GM03348 (cell line): ENCODE data around the gene PTGER2.
A peak's percentile ranks its signal among the peaks of the same experiment; 100 is the strongest.

Experiments
- DNase-seq: peaks from one replicate; pipeline ENCODE4 v3.0.0; 2012; ENCODE audit warnings: low spot score

The PTGER2 gene

GRCh38 chr14:52305014-52305413 lies 9.1 kb upstream of the PTGER2 start:
- no peak for DNase-seq

DNA sequence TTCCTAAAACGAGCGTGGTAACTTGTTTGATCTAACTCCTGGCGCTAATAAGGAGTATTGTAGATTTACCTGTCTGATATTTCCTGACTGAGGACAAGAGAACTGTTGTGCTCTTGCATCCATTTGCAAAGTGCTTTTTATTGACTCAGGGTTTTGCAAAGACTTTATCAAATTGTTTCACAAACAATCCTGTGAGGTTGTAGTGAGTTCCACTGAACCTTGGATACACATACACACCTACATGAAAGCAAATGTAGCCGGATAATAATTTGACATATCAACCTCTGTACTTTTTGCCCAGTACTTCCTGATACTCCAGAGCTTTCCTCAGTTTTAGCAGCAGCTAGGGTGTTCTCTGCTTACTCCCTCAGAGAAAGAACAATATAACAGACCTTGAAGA lies 6.7 kb upstream of the PTGER2 start:
- no peak for DNase-seq

- peak; percentile 22 for DNase-seq
Measured at GRCh38 chr14:52307905-52308304, 6.2 kb upstream of the PTGER2 start.

- DNase-seq = no peak
Measured at GRCh38 chr14:52310541-52310940, 3.6 kb upstream of the PTGER2 start.

DNA sequence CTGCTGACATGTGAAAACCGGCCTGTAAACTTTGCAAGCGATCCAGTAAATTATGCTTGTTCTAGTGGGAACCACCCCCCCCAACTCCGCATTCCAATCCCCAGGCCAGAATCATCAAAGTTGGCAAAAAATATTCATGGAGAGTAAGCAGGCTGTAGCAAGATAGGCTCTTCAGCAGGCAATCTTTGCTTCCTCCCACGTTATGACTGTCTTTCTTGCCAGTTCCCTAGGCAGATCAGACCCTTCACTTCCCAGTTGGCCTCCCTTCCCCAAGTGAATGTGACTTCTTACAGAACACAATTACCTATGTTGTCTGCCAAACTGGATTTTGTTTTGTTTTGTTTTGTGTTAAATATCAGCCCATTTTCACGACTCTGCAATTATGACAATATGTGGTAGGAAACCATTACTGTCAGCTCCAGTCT lies 1.2 kb upstream of the PTGER2 start:
- DNase-seq = peak; percentile 40

- no peak for DNase-seq
Measured at GRCh38 chr14:52313462-52313861, 650 bp upstream of the PTGER2 start.

- peak; percentile 40 for DNase-seq
Measured at GRCh38 chr14:52314595-52315354, 663 bp downstream of the PTGER2 start.

DNA sequence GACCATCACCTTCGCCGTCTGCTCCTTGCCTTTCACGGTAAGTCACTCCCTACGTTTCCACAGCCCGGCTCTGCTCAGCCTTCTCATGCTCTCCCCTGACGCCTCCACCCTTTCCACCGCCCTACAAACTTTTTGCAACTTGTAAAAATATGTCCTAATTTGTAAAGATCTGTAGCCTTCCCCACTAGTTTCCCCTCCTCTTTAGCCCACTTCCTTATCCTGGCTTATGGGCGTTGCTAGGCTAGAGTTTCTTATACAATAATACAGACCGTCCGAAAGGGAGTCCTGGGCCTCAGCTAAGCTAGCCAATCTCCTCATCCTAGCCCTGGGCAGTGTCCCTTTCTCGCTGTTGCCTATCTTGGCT lies 1.2 kb downstream of the PTGER2 start:
- DNase-seq = no peak

DNA sequence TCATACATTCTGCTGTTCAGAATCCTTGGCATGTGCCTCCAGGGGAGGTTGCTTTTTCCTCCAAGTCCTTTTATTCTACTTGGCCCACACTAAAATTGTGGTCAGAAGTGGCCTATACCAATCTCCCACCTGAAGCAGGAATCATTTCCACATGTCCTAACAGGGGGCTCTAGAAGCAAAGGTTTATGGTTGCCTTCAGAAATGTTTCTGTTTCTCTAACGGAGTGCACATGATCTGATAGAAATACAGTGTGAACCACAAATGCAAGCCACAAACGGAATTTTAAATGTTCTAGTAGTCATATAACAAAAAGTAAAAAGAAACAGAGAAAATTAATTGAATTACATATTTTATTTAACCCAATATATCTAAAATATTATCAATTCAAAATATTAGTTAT lies 4.0 kb downstream of the PTGER2 start:
- no peak for DNase-seq

DNA sequence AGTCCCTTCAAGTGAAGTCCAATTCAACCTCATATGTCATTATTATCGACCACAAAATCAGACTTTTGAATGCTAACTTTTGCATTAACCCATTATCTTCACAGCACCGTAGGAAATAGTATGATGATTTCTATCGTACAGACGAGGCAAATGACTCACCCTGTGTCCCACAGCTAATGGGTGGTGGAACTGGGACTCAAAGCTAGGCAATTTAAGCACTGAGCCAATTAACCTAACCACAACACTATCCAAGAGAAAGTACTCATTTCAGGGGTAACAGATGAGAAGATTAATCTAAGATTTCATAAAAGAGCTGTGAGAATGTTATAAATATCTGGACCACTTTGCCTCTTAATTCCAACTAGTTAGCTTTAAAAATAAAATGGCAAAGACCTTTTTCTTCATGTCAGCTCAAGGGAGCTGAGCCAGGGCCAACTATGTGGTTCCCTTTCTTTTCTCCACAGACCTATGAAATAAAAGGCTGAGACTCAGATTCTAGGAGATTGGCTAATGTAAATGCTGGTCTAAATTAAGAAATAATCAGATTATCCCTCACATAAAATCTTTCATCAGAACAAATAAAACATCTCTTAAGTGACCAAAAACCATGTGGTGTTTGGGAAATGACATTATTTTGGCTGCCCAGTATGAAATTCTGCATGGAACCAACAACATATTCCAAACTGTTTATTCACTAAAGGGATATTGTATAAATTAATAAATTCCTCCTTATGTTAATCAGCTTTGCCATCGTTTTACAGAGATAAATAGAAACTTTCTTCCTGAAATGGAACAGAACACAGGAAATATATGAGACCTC lies 4.9 kb downstream of the PTGER2 start:
- no peak for DNase-seq

DNA sequence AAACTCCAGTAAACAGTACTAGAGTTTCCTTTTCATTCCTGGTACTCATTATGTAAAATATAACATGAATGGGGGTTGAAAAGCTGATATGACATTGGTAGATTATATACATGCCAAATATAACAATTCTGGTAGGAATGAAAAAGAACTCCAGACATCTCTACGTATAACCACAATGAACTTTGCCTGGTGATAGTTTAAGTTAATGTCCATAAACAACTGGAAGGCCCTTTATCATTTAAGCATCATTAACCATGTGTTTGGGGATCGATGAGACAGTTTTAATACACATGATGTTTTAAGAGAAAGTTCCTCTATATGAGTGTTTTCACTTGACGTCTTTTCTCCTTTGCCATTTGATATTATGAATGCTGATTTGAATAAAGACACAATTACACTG lies 5.8 kb downstream of the PTGER2 start:
- DNase-seq = no peak

DNA sequence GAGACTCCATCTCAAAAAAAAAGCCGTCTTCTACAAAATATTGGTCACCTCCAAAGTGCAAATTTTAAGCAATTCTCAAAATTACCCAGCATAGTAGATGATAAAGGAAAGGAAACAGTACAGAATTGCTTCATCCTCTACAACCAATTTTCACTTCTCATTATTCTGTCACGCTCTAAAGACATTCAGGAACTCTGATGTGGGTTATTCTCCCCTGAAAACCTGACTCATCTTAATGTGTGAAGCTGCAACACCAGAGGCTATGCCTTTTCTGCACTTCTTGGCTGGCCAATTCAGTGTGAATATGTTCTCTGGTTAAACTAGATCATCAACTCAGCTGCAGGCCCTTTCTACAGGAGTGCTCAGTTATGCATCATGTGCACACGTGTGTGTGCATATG lies 11.0 kb downstream of the PTGER2 start:
- DNase-seq = no peak

- DNase-seq = no peak
Measured at GRCh38 chr14:52325630-52326029, 11.5 kb downstream of the PTGER2 start.

DNA sequence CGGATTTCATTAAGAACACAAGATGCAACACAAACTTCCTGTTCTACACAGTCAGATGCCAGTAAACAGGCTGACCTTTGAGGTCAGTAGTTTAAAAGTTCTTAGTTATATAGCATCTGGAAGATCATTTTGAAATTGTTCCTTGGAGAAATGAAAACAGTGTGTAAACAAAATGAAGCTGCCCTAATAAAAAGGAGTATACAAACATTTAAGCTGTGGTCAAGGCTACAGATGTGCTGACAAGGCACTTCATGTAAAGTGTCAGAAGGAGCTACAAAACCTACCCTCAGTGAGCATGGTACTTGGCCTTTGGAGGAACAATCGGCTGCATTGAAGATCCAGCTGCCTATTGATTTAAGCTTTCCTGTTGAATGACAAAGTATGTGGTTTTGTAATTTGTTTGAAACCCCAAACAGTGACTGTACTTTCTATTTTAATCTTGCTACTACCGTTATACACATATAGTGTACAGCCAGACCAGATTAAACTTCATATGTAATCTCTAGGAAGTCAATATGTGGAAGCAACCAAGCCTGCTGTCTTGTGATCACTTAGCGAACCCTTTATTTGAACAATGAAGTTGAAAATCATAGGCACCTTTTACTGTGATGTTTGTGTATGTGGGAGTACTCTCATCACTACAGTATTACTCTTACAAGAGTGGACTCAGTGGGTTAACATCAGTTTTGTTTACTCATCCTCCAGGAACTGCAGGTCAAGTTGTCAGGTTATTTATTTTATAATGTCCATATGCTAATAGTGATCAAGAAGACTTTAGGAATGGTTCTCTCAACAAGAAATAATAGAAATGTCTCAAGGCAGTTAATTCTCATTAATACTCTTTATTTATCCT lies 13.5 kb downstream of the PTGER2 start:
- DNase-seq = no peak

- no peak for DNase-seq
Measured at GRCh38 chr14:52328276-52328675, 14.2 kb downstream of the PTGER2 start.

DNA sequence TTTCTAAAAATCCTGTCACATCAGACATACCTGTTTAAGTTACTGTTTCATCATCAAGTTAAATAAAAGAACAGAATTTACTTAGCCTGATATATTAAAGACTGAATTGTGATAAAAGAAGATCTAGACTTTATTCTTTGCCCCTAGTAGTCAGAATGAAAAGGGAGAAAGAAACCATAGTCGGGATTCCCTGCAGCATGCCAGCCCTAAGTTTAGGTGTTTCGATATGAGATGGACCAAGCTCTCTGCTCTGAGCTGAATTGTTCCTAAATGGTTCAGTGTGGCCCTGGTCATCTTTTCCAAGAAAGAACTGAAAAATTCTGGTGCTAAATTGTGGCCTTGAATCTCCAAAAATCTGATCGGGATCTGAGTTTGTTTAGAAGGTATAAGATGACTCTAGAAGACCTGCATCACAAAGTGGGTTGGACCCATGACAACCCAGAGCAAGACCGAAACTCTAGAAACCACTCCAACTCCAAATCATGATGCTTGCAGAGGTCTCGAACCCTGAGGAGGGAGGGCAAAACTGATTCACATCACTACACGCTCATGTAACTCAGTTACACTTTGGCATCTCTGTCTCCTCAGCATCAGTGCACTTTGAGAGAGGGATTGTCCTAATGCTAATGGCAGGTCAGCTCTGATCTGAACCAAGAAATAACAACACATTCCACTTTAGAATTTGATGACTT lies 15.7 kb downstream of the PTGER2 start:
- DNase-seq = no peak

- DNase-seq = no peak
Measured at GRCh38 chr14:52332269-52332668, 18.2 kb downstream of the PTGER2 start.

GRCh38 chr14:52333108-52333507 lies 19.0 kb downstream of the PTGER2 start:
- no peak for DNase-seq

GRCh38 chr14:52333823-52334657 lies 19.9 kb downstream of the PTGER2 start:
- no peak for DNase-seq

- no peak for DNase-seq
Measured at GRCh38 chr14:52336241-52336640, 22.1 kb downstream of the PTGER2 start.

DNA sequence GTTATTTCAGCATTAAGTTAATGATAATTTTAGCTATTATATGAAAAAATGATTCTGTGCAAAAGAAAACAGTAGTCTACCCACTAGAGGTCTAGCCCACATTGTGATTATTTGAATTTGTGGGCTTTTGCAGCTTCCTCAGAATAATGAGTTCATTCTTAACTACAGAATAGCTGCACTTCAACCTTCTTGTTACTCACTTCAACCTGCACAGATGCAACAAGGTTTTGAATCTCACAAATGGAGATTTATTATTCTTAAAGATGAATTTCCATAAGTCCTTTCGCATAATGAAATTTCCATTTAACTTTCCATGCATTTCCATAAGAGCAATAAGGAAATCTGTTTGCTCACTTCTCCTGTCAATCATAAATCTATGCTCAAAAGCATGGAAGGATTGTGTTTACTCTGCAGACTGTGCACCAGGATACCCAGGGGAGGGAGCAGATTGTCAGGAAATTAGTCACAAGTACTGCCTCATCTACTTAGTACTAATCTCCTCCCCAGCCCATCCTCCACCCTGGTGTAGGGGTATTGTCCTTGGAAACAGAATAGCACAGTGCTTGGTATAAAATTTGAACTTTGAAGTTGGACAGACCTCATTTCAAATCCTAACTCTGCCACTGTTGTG lies 24.1 kb downstream of the PTGER2 start:
- peak; percentile 39 for DNase-seq
